Measurements from ENCODE around the gene SLC7A10. TPM values are rescaled to one million over a fixed set of nuclear protein-coding genes. Genes with fewer than 3 reads are reported as not detected.

The SLC7A10 gene
- total RNA-seq, 1 donor from 2014 or later: 0.32 TPM

DNA sequence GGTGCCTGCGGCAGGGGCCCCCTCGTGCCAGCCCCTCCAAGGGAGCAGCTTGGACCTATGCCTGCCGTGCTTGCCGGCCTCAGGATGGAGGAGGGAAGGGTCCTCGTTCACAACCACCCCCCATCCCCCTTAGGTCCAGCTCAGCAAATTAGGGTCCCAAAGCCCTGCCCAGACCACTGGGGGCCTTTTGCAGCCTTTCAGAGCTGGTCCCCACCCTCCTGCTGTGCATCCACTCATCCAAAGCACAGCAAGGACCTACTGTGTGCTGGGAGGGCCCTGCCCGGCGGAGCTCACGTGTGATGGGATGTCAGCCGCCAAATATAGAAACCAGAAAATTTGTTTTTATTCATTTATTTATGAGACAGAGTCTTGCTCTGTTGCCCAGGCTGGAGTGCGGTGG lies 16.5 kb upstream of the SLC7A10 start:
- DNase-seq (ENCODE audit: missing footprints): peak; percentile 37
- intact Hi-C loops (cut with DNase I): loop anchor here (10.0 kb wide), 1 partner anchor 63 kb away; the partner anchor contains the start of gene CEBPA
- ATAC-seq: no peak

DNA sequence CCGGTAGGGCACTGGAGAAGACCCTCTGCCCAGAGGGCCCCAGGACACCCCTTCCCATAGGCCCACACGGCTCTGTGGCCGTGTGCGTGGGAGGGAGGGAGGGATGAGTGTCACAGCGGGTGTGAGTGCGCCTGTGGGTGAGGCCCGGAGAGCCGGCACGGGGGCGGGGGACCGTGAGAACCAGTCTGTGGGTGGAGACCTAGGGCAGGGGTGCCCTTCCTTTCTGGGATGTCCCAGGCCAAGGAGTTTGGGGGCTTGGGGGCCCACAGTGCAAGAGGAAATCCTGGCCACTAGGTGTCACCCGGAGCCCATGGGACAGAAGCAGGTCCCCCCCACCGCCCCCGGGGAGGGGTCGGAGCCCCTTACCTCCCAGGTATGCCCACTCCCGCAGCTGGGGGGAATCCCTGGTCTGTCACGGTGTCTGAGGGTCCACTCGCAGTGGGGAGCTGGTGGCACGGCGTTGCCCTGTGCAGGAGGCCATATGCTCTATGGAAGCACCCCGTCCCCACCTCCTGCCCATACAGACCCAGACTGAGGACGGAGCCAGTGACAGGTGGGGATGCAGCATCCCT lies 16.0 kb upstream of the SLC7A10 start:
- ATAC-seq (peak; percentile 51), DNase-seq (ENCODE audit: missing footprints) (peak; percentile 67)
- intact Hi-C loops (cut with DNase I): loop anchor here (10.0 kb wide), 1 partner anchor 63 kb away; the partner anchor contains the start of gene CEBPA

DNA sequence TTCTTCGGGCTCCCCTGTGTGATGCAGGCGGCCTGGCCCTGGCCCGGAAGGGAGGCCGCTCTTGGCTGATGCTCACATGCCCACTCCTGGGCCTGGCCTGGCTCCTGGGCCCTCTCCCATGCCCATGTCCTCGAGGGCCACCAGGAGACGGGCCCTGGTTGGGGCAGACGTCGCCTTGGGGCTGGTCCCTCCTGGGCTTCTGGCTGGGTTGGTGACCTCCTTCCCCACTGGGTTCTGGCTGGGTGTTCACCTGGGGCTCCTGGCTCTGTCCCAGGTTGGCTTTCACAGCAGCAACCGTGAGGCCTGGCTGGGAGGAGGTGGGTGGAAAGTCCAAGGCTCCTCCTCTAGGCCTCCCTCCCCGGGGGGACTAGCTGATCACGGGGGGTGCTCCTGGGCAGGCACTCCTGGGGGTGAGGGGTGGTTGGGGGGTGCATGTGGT lies 15.5 kb upstream of the SLC7A10 start:
- ATAC-seq (no peak), DNase-seq (ENCODE audit: missing footprints) (peak; percentile 64)
- intact Hi-C loops (cut with DNase I): loop anchor here (10.0 kb wide), 1 partner anchor 64 kb away; the partner anchor contains the start of gene CEBPA

DNA sequence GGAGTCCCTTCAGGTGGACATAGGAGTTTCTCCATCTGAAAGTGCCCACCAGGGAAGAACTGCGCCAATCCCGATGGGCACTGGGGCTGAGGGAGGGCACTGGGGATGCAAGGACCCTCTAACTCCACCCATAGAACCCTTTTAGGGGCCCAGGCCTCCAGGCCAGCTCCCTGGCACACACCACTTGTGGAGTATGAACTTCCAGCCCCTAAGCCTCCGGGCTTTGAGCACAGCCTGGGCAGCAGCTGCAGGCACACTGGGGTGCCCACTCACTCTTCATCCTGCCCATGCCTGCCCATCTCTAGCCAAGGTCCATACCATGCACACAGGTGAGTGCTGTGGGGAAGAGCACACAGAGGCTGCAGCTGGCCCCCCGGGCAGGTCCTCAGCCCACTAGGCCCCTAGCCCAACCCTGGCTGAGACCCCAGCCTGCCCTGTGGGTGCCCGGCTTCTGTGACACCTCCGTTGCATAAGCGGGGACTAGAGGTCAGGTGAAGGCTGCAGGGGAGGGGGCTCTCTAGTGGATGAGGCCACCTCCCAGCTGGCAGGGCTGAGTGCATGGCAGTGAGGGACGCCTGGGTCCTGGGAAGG lies 14.6 kb upstream of the SLC7A10 start:
- peak; percentile 13 for DNase-seq (ENCODE audit: missing footprints)
- intact Hi-C loops (cut with DNase I): loop anchor here (10.0 kb wide), 1 partner anchor 65 kb away; the partner anchor contains the start of gene CEBPA

DNA sequence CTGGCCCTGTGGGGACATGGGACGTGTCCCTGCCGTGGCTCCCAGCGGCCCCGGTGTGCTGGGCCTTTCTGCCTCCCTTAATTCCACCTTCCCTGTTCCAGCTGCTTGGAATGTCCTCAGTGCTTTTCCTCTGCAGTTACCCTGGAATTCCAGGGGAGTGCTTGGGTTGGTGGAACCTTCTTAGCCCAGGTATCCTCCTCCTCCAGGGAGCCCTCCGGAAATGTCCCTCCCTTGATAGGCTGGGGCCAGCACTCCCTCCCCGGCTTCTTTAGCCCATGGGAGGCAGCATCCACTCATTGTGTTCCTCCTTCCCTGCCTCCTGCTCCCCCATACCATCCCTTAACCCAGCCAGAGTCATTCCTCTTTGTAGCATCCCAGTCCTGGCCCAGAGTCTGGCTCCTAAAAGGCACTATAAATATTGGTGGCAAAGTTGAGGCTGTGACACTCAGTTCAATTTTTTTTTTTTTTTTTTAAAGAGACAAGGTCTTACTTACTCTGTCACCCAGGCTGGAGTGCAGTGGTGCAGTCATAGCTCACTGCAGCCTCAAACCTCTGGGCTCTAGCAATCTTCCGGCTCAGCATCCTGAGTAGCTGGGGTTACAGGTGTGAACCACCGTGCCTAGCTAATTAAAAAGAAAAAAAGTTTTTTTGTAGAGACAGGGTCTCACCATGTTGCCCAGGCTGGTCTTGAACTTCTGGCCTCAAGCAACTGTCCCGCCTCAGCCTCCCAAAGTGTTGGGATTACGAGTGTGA lies 13.7 kb upstream of the SLC7A10 start:
- no peak for ATAC-seq
- intact Hi-C loops (cut with DNase I): loop anchor here (5.0 kb wide), 1 partner anchor 533 kb away; no protein-coding TSS in a partner anchor

More for the DNA sequence above, 14.6 kb upstream of the SLC7A10 start:
- no peak for ATAC-seq

DNA sequence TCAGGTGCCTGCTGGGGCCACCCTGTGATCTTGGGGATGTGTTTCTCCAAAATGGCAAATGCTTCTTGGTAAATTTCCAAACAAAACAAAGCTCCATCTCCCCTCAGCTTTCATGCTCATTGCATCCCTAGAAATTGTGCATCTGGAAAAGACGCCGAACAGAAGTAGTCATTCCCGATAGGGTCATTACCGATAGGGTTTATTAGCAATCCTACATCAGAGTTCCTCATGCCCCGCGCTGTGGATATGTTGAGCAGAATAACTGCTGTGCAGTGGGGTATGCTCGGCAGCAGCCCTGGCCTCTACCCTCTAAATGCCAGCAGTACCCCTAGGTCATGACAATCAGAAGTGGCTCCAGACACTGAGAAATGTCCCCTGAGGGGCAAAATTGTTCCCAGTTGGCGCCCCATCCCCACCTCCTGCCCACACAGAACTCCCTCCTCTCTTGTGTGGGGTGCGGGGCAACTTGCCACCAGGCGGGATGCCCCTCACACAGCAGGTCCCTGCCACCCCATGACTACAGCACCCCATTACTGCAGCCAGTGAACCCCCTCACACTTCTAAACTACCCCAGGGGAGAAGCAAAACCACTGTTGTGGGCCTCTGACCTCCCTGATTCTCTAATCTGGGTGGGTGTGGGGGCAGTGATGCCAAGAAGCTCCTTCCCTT lies 13.0 kb upstream of the SLC7A10 start:
- DNase-seq (ENCODE audit: missing footprints): peak; percentile 1
- ATAC-seq: no peak
- intact Hi-C loops (cut with DNase I): loop anchor here (5.0 kb wide), 1 partner anchor 534 kb away; no protein-coding TSS in a partner anchor

More for the DNA sequence above, 13.7 kb upstream of the SLC7A10 start:
- DNase-seq (ENCODE audit: missing footprints): peak; percentile 41

DNA sequence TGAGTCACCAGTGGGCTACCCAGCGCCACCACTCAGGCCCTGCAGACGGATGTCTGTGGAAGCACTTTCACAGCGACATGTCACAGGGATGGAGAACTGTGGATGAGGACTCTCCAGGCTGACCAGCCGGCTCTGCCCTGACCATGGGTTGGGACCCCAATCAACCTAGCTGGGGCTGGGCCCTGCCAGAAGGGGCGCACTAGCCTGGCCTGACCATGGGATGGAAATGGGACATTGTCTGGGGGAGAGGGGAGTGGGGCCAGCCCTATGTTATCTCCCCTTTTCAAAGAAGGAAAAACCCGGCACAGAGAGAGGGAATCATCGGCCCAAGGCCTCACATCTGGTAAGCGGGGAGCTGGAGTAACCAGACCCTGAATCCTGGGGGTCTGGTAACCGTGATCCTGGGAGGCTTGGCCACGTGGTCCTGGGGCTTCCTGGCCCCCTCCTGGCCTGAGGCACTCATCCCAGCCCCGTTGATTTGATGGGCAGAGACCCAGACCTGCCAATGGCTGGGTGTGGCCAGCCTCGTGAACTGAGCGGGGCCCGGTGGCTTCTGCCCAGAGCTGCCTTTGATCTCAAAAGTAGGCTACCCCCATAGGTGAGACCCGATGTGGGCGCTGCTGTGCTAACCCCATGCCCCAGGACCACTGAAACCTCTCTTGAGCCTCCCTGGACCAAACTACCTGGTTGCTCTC lies 11.2 kb upstream of the SLC7A10 start:
- intact Hi-C loops (cut with DNase I): loop anchor here (5.0 kb wide), 1 partner anchor 535 kb away; no protein-coding TSS in a partner anchor
- DNase-seq (ENCODE audit: missing footprints) (peak; percentile 9), ATAC-seq (no peak)

DNA sequence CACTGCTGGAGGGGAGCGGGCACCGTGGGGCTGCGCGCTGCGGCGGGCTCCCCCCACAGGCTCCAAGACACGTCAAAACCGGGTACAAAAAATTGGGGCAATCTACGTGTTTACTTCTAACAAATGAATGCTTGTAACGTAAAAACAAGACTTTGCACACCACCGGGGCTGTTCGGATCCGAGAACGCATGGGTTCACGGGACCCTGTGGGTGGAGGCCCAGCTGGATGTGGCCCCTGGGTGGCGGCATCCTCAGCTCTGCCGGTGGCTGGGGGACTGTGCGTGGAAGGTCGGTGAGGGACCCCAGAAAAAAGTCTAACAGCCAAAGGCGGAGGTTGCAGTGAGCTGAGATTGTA lies 10.3 kb upstream of the SLC7A10 start:
- ATAC-seq: no peak
- DNase-seq (ENCODE audit: missing footprints): peak; percentile 42
- intact Hi-C loops (cut with DNase I): loop anchor here (1.0 to 5.0 kb wide), 2 partner anchors 171 to 536 kb away; no protein-coding TSS in a partner anchor

DNA sequence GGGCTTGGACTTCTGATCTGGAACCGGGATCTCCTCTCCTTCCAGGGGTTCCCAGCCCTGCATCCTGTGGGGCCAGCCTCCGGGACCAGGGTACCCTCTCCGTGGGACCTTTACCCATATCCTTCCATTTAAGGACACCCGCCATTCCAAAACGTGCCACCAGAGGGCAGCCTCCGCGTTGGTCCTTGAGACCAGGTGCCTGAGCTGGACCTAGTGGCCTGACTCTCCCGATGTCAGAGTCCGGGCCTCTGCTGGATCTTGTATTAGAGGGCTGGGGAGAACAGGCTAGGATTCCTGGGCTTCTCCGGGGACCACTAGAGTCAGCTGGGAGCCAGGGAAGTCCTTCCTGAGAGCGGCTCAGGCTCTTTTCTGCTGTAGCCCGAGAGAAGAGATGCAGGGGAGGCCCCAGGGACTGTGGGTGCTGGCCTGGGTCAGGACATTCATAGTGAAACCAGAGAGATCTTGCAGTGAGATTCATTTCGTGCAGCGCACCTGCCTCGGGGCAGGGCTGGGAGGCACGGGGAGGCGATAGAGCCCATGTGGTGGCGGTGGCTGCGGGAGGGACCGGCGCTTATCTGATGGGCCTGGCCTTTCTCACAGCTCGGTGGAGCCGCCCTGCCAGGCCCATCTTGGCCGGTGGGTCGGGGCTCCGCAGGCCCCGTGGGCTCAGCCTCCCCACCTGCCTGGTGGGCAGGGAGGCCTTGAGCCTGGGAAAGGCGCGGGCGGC lies 9.8 kb upstream of the SLC7A10 start:
- DNase-seq (ENCODE audit: missing footprints) (peak; percentile 90), ATAC-seq (peak; percentile 56)
- intact Hi-C loops (cut with DNase I): loop anchor here (1.0 to 5.0 kb wide), 2 partner anchors 172 to 537 kb away; no protein-coding TSS in a partner anchor

DNA sequence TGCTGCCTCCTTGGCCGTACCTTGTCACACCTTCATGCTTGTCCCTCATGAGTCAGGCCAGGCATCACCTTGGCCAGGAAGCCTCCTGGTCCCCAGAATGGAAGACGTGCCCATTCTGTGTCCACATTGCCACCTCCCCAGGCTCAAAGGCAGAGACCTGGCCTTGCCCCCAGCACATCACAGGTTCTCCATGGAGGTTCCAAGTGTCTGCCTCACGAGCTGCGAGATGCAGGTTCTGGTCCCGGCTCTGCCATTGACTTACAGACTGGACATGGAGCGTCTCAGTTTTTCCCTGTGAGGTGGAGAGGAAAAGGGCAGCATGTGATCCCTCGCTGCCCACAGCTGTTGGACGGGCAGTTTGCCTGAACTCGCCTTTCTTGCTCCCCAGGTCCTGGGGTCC lies 9.1 kb upstream of the SLC7A10 start:
- ATAC-seq (no peak), DNase-seq (ENCODE audit: missing footprints) (peak; percentile 31)
- intact Hi-C loops (cut with DNase I): loop anchor here (1.0 to 5.0 kb wide), 2 partner anchors 173 to 538 kb away; no protein-coding TSS in a partner anchor

DNA sequence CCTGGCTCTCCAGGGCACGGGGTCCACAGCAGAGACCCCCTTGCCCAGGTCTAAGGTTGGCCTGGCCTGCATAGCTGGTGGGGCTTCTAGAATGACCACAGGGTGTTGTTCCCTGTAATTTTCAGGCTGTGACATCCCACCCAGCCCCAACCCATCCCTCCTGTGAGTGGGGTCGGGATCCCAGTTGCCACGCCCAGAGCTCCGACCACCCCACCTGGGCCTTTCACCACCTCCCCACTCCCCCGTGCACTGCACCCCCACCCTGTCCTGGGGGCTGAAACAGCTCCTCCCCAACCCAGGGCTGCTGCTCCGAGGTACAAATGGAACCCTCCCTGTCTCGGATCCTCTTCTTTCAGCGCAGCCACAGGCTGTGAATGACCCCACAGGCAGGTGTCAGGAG lies 8.4 kb upstream of the SLC7A10 start:
- intact Hi-C loops (cut with DNase I): no loop called here
- DNase-seq (ENCODE audit: missing footprints): peak; percentile 21
- no peak for ATAC-seq

DNA sequence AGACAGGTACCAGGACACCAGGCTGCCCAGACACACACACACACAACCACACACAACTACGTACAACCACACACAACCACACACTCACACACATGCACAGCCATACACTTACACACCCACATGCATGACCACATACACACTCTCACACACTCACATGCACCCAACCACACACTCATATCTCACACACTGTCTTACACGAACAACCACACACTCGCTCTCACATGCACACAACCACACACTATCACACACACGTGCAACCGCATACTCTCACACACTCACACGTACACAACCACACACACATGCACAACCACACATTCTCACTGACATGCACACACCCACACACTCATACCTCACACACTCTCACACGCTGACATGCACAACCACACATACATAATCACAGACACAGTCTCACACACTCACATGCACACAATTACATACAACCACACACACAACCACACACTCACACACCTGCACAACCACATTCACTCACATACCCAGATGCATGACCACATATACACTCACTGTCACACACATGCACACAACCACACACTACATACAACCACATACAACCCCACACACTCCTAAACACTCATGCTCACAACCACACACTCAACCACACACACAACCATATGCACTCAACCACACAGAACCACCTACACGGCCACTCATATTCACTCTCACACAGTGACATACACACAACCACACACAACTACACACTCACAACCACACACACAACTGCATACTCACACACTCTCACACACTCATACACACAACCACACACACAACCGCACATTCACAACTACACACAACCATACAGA lies 7.6 kb upstream of the SLC7A10 start:
- intact Hi-C loops (cut with DNase I): no loop called here
- ATAC-seq (no peak), DNase-seq (ENCODE audit: missing footprints) (peak; percentile 45)

DNA sequence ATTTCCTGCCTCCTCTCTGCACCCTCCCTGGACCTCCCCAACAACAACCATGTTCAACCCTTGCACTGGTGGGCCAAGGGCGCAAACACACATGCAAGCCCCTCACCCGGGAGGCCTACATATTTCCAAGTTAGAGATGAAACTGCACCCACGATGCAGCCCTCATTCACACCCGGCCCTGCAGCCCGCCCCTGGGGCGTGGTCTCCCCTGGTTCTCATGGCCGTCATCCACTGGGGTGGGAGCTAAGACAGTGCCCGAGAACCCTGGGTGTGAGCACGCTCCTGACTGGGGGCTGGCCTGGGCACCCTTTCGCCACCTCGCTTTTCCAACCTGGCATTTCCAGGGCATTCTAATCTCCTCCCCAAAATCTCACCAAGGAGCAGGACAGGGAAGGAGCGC lies 7.0 kb upstream of the SLC7A10 start:
- intact Hi-C loops (cut with DNase I): no loop called here
- peak; percentile 1 for DNase-seq (ENCODE audit: missing footprints)
- ATAC-seq: no peak

DNA sequence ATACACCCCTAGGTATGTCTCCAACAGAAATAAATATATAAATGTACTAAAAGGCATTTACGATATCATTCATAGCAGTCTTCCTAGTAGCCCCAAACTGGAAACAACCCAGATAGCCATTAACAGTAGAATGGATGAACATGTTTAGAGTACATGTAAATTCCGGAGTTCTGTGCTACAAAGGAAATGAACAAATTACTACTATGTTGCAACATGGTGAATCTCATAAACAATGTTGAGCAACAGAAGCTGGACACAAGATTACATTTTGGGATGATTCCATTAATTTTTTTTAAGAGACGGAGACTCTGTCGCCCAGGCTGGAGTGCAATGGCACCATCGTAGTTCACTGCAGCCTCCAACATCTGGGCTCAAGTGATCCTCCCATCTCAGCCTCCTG lies 5.9 kb upstream of the SLC7A10 start:
- intact Hi-C loops (cut with DNase I): no loop called here
- ATAC-seq: no peak
- DNase-seq (ENCODE audit: missing footprints): no peak

DNA sequence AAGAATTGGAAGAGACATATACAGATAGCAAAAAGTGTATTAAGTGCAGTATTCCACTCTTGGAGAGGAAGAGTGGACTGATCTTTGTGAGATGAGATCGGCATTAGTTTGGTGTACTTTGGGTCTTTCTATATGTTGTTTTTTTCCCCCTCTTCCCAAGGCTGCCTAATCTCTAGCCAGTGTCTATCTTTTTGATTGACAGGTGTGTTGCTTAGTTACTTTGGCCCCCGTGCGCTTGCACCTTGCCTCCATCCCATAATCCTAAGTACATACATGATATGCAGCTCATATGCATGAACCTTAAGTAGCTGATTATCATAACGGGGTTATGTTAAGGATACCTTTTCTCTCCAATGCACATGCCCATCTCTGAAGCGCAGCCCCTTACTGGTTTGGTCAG lies 4.3 kb upstream of the SLC7A10 start:
- intact Hi-C loops (cut with DNase I): no loop called here
- no peak for ATAC-seq

DNA sequence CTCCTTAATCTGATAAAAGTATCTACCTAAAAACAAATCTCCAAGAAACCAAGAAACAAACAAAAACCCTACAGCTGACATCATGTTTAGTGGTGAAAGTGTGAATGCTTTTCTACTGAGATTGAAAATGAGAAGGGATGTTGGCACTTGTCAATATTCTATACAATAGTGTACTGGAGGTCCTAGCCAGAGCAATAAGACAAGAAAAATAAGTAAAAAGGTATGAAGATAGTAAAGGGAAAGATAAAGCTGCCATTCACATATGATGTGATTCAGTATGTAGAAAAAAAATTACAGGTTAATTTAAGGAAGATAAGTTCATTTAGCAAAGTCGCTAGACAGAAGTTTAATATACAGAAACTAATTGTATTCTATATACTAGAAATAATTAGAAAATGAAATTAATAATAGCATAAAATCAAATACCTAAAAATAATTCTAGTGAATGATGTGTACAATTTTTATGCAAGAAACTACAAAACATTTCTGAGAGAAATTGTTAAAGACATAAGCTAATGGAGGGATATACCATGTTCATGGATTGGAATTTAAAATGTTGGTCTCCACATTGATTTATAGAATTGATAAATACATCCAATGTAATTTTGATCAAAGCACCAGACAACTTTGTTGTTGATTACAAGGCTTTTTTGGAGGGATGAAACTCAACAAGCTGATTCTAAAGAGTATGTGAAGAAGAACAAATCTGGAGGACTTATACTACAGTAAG lies 2.4 kb upstream of the SLC7A10 start:
- no peak for DNase-seq (ENCODE audit: missing footprints)
- intact Hi-C loops (cut with DNase I): no loop called here
- no peak for ATAC-seq

More for the DNA sequence above, 4.3 kb upstream of the SLC7A10 start:
- no peak for DNase-seq (ENCODE audit: missing footprints)
